ENCODE results near the gene SLC2A11. TPM values are rescaled to one million over a fixed set of nuclear protein-coding genes. Genes with fewer than 3 reads are reported as not detected.

SLC2A11 gene
- total RNA-seq, 1 donor from 2014 or later, result 18.2 TPM

GRCh38 chr22:23868580-23868979 is 10.9 kb downstream of the SLC2A11 start:
- no peaks in the 10 kb centered on the region for H3K4me1 Mint-ChIP-seq
- H3K27me3 Mint-ChIP-seq (ENCODE audit: low read depth), result no peaks in the 10 kb centered on the region
- peaks cover 8% of the 10 kb centered on the region for H3K36me3 Mint-ChIP-seq (ENCODE audit: low read depth)
- no peak overlapping the region for H3K4me3 Mint-ChIP-seq
- no peak for DNase-seq (ENCODE audit: low read depth, low spot score)
- H3K9me3 Mint-ChIP-seq, result no peaks in the 10 kb centered on the region
- H3K27ac Mint-ChIP-seq (ENCODE audit: unreplicated experiment), result no peak overlapping the region
- no peak for TF ChIP-seq CTCF (conservative IDR thresholded peaks at IDR 0.05)

DNA sequence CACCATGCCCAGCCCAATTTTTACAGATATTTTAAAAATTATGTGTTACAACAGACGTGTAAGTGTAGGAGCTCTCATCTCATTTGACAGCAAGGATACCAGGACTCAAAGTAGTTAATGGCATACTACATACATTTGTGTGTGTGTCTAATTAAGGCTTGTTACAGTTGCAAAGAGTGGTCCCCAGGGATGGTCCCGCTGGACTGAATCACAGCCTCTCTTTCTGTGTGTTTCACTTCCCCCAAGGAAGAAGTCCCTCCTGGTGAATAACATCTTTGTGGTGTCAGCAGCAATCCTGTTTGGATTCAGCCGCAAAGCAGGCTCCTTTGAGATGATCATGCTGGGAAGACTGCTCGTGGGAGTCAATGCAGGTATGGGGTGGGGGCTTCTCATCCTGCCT is 17.2 kb downstream of the SLC2A11 start:
- Mint-ChIP-seq H3K9me3 (no peaks in the 10 kb centered on the region), H3K36me3 (ENCODE audit: low read depth) (peaks cover 11% of the 10 kb centered on the region), H3K27ac (ENCODE audit: unreplicated experiment) (no peak overlapping the region), H3K4me3 (no peak overlapping the region), H3K27me3 (ENCODE audit: low read depth) (no peaks in the 10 kb centered on the region), H3K4me1 (no peaks in the 10 kb centered on the region)
- no peak for TF ChIP-seq CTCF (conservative IDR thresholded peaks at IDR 0.05)
- no peak for DNase-seq (ENCODE audit: low read depth, low spot score)

GRCh38 chr22:23875801-23876200 is 18.1 kb downstream of the SLC2A11 start:
- no peak overlapping the region for H3K4me3 Mint-ChIP-seq
- H3K9me3 Mint-ChIP-seq, result no peaks in the 10 kb centered on the region
- no peak overlapping the region for H3K27ac Mint-ChIP-seq (ENCODE audit: unreplicated experiment)
- no peak for TF ChIP-seq CTCF (conservative IDR thresholded peaks at IDR 0.05)
- no peaks in the 10 kb centered on the region for H3K27me3 Mint-ChIP-seq (ENCODE audit: low read depth)
- DNase-seq (ENCODE audit: low read depth, low spot score), result no peak
- peaks cover 6% of the 10 kb centered on the region for H3K36me3 Mint-ChIP-seq (ENCODE audit: low read depth)
- H3K4me1 Mint-ChIP-seq, result no peaks in the 10 kb centered on the region

GRCh38 chr22:23877566-23877965 is 19.9 kb downstream of the SLC2A11 start:
- no peak for TF ChIP-seq CTCF (conservative IDR thresholded peaks at IDR 0.05)
- Mint-ChIP-seq H3K27ac (ENCODE audit: unreplicated experiment) (no peak overlapping the region), H3K4me1 (no peaks in the 10 kb centered on the region), H3K27me3 (ENCODE audit: low read depth) (no peaks in the 10 kb centered on the region), H3K9me3 (no peaks in the 10 kb centered on the region), H3K4me3 (no peak overlapping the region), H3K36me3 (ENCODE audit: low read depth) (peaks cover 6% of the 10 kb centered on the region)
- DNase-seq (ENCODE audit: low read depth, low spot score), result no peak

GRCh38 chr22:23878219-23878618 is 20.5 kb downstream of the SLC2A11 start:
- TF ChIP-seq CTCF (conservative IDR thresholded peaks at IDR 0.05), result no peak
- H3K4me1 Mint-ChIP-seq, result no peaks in the 10 kb centered on the region
- H3K4me3 Mint-ChIP-seq, result no peak overlapping the region
- H3K36me3 Mint-ChIP-seq (ENCODE audit: low read depth), result peaks cover 6% of the 10 kb centered on the region
- no peak overlapping the region for H3K27ac Mint-ChIP-seq (ENCODE audit: unreplicated experiment)
- DNase-seq (ENCODE audit: low read depth, low spot score), result no peak
- H3K9me3 Mint-ChIP-seq, result no peaks in the 10 kb centered on the region
- H3K27me3 Mint-ChIP-seq (ENCODE audit: low read depth), result no peaks in the 10 kb centered on the region

GRCh38 chr22:23882370-23882769 is 24.7 kb downstream of the SLC2A11 start:
- TF ChIP-seq CTCF (conservative IDR thresholded peaks at IDR 0.05), result no peak
- Mint-ChIP-seq H3K27me3 (ENCODE audit: low read depth) (no peaks in the 10 kb centered on the region), H3K27ac (ENCODE audit: unreplicated experiment) (no peak overlapping the region), H3K4me1 (no peaks in the 10 kb centered on the region), H3K36me3 (ENCODE audit: low read depth) (peaks cover 2% of the 10 kb centered on the region), H3K9me3 (no peaks in the 10 kb centered on the region), H3K4me3 (no peak overlapping the region)
- no peak for DNase-seq (ENCODE audit: low read depth, low spot score)
